GM12878 (cell line): ENCODE results near the gene PROKR1. TPM values are rescaled to one million over a fixed set of nuclear protein-coding genes. Genes with fewer than 3 reads are reported as not detected.

Source experiments
- ATAC-seq: fragments of 200-7000 bp; cut with Tn5 transposase; 3 replicates; pipeline ENCODE4 v1.9.1; 2020; ENCODE audit warnings: mild to moderate bottlenecking, moderate library complexity
- BruUV-seq: library from RNA; stranded (reverse); fragments of 400-500 nt; replicated peaks from 2 replicates; lab custom pipeline; 2021; lab: Mats Ljungman, UMichigan
- CTCF ChIA-PET: fragments of 300-600 bp; sonication (Branson Sonifier 250); formaldehyde crosslinking; extraction: SDS; loops from one replicate; lab custom pipeline; 2021; ENCODE audit warnings: inconsistent platforms; lab: Yijun Ruan, JAX
- POLR2A ChIA-PET: fragments of 350-600 bp; formaldehyde crosslinking; extraction: SDS; loops from one replicate; lab custom pipeline; 2021; ENCODE audit warnings: inconsistent platforms; lab: Charles Lee
- RAD21 ChIA-PET: fragments of 300-600 bp; sonication (Branson Sonifier 250); formaldehyde crosslinking; loops from one replicate; lab custom pipeline; 2023; ENCODE audit warnings: antibody characterized with exemption; ENCODE audit not compliant: unreplicated experiment; lab: Charles Lee
- SMC1A ChIA-PET: fragments of 300-600 bp; sonication (Branson Sonifier 250); formaldehyde crosslinking; loops from one replicate; lab custom pipeline; 2023; ENCODE audit not compliant: unreplicated experiment, uncharacterized antibody; lab: Charles Lee
- DNase-seq: peaks from one replicate; pipeline ENCODE4 v3.0.0-alpha.2; 2011; ENCODE audit warnings: low read depth, low spot score
- FAIRE-seq: peaks from 3 replicates; lab custom pipeline; 2011; peaks lifted over from hg19 to GRCh38; lab: Jason Lieb, UNC
- H2AFZ ChIP-seq: 2 replicates; pipeline ENCODE4 v1.6.0; 2011; ENCODE audit warnings: low read depth, low read length, control low read depth; ENCODE audit not compliant: control insufficient read depth
- H3K27ac ChIP-seq: 2 replicates; pipeline ENCODE4 v1.5.1; 2011; ENCODE audit warnings: control low read depth; ENCODE audit not compliant: control insufficient read depth, insufficient read depth
- H3K27me3 ChIP-seq, 2 experiments: replicated peaks in 1 of 2; 2 replicates each; pipeline versions ENCODE4 v1.6.0 to v1.6.1; 2011; ENCODE audit warnings: low read length in 1 of 2; ENCODE audit not compliant: control insufficient read depth in 2 of 2, insufficient read depth in 2 of 2
- H3K36me3 ChIP-seq, 2 experiments: 2 replicates each; pipeline ENCODE4 v1.5.1; 2011; ENCODE audit warnings: low read length in 1 of 2; ENCODE audit not compliant: control insufficient read depth in 2 of 2, insufficient read depth in 2 of 2
- H3K4me1 ChIP-seq: 2 replicates; pipeline ENCODE4 v1.6.1; 2011; ENCODE audit warnings: mild to moderate bottlenecking, low read length, moderate library complexity, mixed read lengths; ENCODE audit not compliant: control insufficient read depth, insufficient read depth
- H3K4me2 ChIP-seq: 2 replicates; pipeline ENCODE4 v1.6.0; 2011; ENCODE audit warnings: control low read depth; ENCODE audit not compliant: control insufficient read depth, insufficient read depth
- H3K4me3 ChIP-seq: fragments of 200-600 bp; sonication (generic); 2 replicates; pipeline ENCODE4 v1.5.1; 2016
- H3K79me2 ChIP-seq: 2 replicates; pipeline ENCODE4 v1.6.0; 2011; ENCODE audit warnings: low read length; ENCODE audit not compliant: control insufficient read depth, insufficient read depth
- H3K9ac ChIP-seq: 2 replicates; pipeline ENCODE4 v1.8.0; 2011; ENCODE audit warnings: low read length, control low read depth, mixed read lengths; ENCODE audit not compliant: control insufficient read depth, insufficient read depth
- H3K9me3 ChIP-seq: replicated peaks from 3 replicates; pipeline ENCODE4 v1.5.1; 2011; ENCODE audit warnings: mild to moderate bottlenecking, low read length; ENCODE audit not compliant: control insufficient read depth, insufficient read depth
- H4K20me1 ChIP-seq: 2 replicates; pipeline ENCODE4 v1.6.0; 2011; ENCODE audit not compliant: control insufficient read depth, insufficient read depth
- BCL3 ChIP-seq: IDR thresholded peaks from 2 replicates; pipeline ENCODE4 v1.6.1; 2011; ENCODE audit warnings: borderline replicate concordance, low read depth, mild to moderate bottlenecking, moderate library complexity, low read length; ENCODE audit not compliant: insufficient read depth, poor library complexity, severe bottlenecking
- BMI1 ChIP-seq: fragments of 450-650 bp; IDR thresholded peaks from 2 replicates; pipeline ENCODE4 v1.6.1; 2016; ENCODE audit warnings: mild to moderate bottlenecking, moderate library complexity, borderline replicate concordance
- BRCA1 ChIP-seq: IDR thresholded peaks from 2 replicates; pipeline ENCODE4 v1.6.1; 2011; ENCODE audit warnings: low read depth, low read length, improper control_type of control experiment
- E2F4 ChIP-seq: IDR thresholded peaks from 2 replicates; pipeline ENCODE4 v1.6.1; 2012; ENCODE audit warnings: low read depth, low read length, improper control_type of control experiment
- EED ChIP-seq: sonication (generic); IDR thresholded peaks from 2 replicates; pipeline ENCODE4 v1.6.1; 2016; ENCODE audit warnings: antibody characterized with exemption, low read depth
- ETV6 ChIP-seq, 2 experiments: fragments of 450-650 bp in 1 of 2; IDR thresholded peaks in 1 of 2; conservative IDR thresholded peaks in 1 of 2; 2 replicates each; pipeline ENCODE4 v1.6.1; 2014; ENCODE audit warnings: antibody characterized with exemption in 1 of 2, borderline replicate concordance in 1 of 2, low read depth in 1 of 2, mild to moderate bottlenecking in 1 of 2, moderate library complexity in 1 of 2
- EZH2 ChIP-seq: IDR thresholded peaks from 2 replicates; pipeline ENCODE4 v1.6.1; 2012; ENCODE audit warnings: low read depth, mild to moderate bottlenecking, control low read depth, inconsistent platforms, low read length, borderline replicate concordance; ENCODE audit not compliant: control insufficient read depth
- HDAC2 ChIP-seq: fragments of 200-600 bp; sonication (generic); IDR thresholded peaks from 2 replicates; pipeline ENCODE4 v1.6.1; 2017
- IKZF2 ChIP-seq, 2 experiments: fragments of 450-650 bp; IDR thresholded peaks; 2 replicates each; pipeline ENCODE4 v1.6.1; 2017; ENCODE audit warnings: mild to moderate bottlenecking in 2 of 2, moderate library complexity in 2 of 2
- MTA3 ChIP-seq: IDR thresholded peaks from 2 replicates; pipeline ENCODE4 v1.6.1; 2012; ENCODE audit warnings: low read length, inconsistent platforms, borderline replicate concordance
- RBBP5 ChIP-seq: fragments of 200-600 bp; sonication (generic); conservative IDR thresholded peaks from 2 replicates; pipeline ENCODE4 v1.6.1; 2016
- SPI1 ChIP-seq: IDR thresholded peaks from 2 replicates; pipeline ENCODE4 v1.6.1; 2011; ENCODE audit warnings: low read depth, mild to moderate bottlenecking, low read length, moderate library complexity, borderline replicate concordance; ENCODE audit not compliant: insufficient read depth
- TAF1 ChIP-seq: IDR thresholded peaks from 2 replicates; pipeline ENCODE4 v1.6.1; 2011; ENCODE audit warnings: mild to moderate bottlenecking, low read depth, low read length, borderline replicate concordance
- YBX1 ChIP-seq: fragments of 450-650 bp; IDR thresholded peaks from 2 replicates; pipeline ENCODE4 v1.6.1; 2016; ENCODE audit warnings: antibody characterized with exemption
- ZSCAN29 ChIP-seq: fragments of 450-650 bp; IDR thresholded peaks from 2 replicates; pipeline ENCODE4 v1.6.1; 2017; ENCODE audit warnings: mild to moderate bottlenecking, moderate library complexity
- WGBS: methylation state at CpG from one replicate; pipeline ENCODE4 v1.1.6; 2016; ENCODE audit warnings: low lambda C conversion rate; ENCODE audit not compliant: insufficient replicate concordance, insufficient coverage; ENCODE audit errors: missing lambda C conversion rate; 5-methylcytosine and 5-hydroxymethylcytosine counted together
- in situ Hi-C: fragments of 300-500 bp; cut with MboI; formaldehyde crosslinking; loops from 9 replicates; pipeline ENCODE4 v1.14.3; 2018; ENCODE audit warnings: mixed read lengths
- intact Hi-C: fragments of 100-400 bp; cut with micrococcal nuclease; formaldehyde crosslinking; loops from one replicate; pipeline ENCODE4 v1.14.2; 2022; ENCODE audit not compliant: unreplicated experiment
- polyA plus RNA-seq, 11 experiments: library from polyadenylated mRNA; depleted of rRNA in 4 of 11; unstranded in 6 of 11; stranded (reverse) in 5 of 11; fragments of >200 nt; fragmentation: Nextera tagmentation in 4 of 11; fragmentation: Illumina TruSeq in 1 of 11; extraction: Ambion mirVana in 4 of 11; extraction: Trizol in 1 of 11; gene quantifications; 1 replicate in 1 of 11; 2 replicates in 10 of 11; pipeline versions ENCODE4 v1.2.1 to v1.2.3, GENCODE V29; 2011 to 2016; ENCODE audit warnings: inconsistent platforms in 2 of 11, missing spikeins in 2 of 11, low read depth in 1 of 11
- total RNA-seq, 4 experiments: library from RNA; depleted of rRNA in 3 of 4; stranded (reverse); fragments of >200 nt in 3 of 4; fragmentation: Illumina TruSeq in 1 of 4; extraction: Trizol in 1 of 4; gene quantifications; 2 replicates each; pipeline versions ENCODE4 v1.2.1 to v1.2.3, GENCODE V29; 2013 to 2021
- TF ChIP-seq, protein P1 (sequence below): fragments of 450-650 bp; IDR thresholded peaks from 2 replicates; pipeline ENCODE4 v1.6.1; 2017; ENCODE audit warnings: antibody characterized with exemption, mild to moderate bottlenecking, moderate library complexity

PROKR1 gene
- total and polyA plus RNA-seq, 10 of the 15 experiments (the other 5 are each of a cell fraction or from before 2014, with no cell fraction given) = 0.01 to 0.02 TPM; not detected in 8

DNA sequence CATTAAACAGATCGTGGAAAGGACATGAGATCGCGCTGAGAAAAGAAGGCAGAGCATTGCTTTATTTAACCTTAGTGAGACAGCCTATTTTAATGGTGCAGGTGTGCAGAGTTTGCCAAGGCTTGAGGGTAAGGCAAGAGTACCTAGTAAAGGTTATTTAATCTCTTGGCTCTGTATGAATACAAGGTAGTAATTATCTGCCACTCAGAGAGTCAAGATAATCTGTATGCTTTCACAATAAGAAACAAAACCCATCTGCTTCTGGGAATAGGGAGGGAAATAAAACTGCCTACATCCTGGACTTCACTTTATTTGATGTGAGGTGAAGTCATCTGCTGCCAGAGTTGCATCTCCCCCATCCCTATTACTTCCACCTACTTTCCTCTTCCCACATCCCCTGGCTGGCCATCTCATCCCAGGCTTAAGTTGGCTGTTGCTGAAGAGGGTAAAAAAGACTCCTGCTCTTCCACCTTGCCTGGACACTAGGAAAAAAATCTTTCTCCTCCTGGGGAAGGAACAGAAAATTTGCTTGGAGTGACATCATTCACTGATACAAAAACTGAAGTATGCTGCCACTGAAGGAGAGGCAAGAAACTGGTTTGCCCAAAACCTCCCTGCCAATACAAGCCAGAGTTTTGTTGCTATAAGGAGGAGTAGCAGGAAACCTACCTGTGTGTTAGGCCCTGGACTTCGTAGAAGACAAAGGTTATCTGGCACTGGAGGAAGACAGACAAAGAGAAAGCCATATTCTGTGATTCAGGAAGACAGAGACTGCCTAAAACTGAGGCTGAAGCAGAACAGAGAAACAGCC is 55.4 kb downstream of the PROKR1 start:
- ChIA-PET RAD21 (no interaction called here), CTCF (interaction anchor here (3.0 kb wide), 1 partner anchor 10 kb away, joined by 24 read pairs; no protein-coding TSS in a partner anchor), POLR2A (no interaction called here), SMC1A (interaction anchor here (1.3 kb wide), 1 partner anchor 11 kb away, joined by 3 read pairs; no protein-coding TSS in a partner anchor)
- Histone ChIP-seq H3K27me3 (no peaks in the 10 kb centered on the region), H4K20me1 (no peaks in the 10 kb centered on the region), H3K4me3 (no peak overlapping the region), H3K9ac (no peak overlapping the region), H3K36me3 (no peaks in the 10 kb centered on the region), H3K79me2 (no peaks in the 10 kb centered on the region), H2AFZ (no peak overlapping the region), H3K9me3 (peaks cover 8% of the 10 kb centered on the region; the same call in 2 of the 3 replicates), H3K4me1 (no peaks in the 10 kb centered on the region), H3K4me2 (no peak overlapping the region), H3K27ac (no peak overlapping the region)
- no peak for TF ChIP-seq BCL3
- no peak for TF ChIP-seq TAF1
- no peak for TF ChIP-seq ETV6 (conservative IDR thresholded peaks at IDR 0.05 in 1 of 2, IDR thresholded peaks at IDR 0.05 in 1 of 2; ENCODE audit: borderline replicate concordance in 1 of 2, low read depth in 1 of 2)
- TF ChIP-seq YBX1 = no peak
- TF ChIP-seq SPI1 = no peak
- no peak for TF ChIP-seq RBBP5
- no peak for TF ChIP-seq BRCA1
- no peak for TF ChIP-seq EED
- TF ChIP-seq, protein P1, sequence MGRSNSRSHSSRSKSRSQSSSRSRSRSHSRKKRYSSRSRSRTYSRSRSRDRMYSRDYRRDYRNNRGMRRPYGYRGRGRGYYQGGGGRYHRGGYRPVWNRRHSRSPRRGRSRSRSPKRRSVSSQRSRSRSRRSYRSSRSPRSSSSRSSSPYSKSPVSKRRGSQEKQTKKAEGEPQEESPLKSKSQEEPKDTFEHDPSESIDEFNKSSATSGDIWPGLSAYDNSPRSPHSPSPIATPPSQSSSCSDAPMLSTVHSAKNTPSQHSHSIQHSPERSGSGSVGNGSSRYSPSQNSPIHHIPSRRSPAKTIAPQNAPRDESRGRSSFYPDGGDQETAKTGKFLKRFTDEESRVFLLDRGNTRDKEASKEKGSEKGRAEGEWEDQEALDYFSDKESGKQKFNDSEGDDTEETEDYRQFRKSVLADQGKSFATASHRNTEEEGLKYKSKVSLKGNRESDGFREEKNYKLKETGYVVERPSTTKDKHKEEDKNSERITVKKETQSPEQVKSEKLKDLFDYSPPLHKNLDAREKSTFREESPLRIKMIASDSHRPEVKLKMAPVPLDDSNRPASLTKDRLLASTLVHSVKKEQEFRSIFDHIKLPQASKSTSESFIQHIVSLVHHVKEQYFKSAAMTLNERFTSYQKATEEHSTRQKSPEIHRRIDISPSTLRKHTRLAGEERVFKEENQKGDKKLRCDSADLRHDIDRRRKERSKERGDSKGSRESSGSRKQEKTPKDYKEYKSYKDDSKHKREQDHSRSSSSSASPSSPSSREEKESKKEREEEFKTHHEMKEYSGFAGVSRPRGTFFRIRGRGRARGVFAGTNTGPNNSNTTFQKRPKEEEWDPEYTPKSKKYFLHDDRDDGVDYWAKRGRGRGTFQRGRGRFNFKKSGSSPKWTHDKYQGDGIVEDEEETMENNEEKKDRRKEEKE = no peak
- TF ChIP-seq ZSCAN29 = no peak
- no peak for TF ChIP-seq EZH2
- TF ChIP-seq HDAC2 = no peak
- no peak for TF ChIP-seq IKZF2 (IDR thresholded peaks at IDR 0.05)
- no peak for TF ChIP-seq MTA3
- no peak for TF ChIP-seq BMI1
- TF ChIP-seq E2F4 = no peak
- WGBS = 49% methylated on average over 4 of the region's 4 CpGs
- DNase-seq = no peak
- ATAC-seq = no peak
- no peak for FAIRE-seq
- intact Hi-C loops = no loop called here
- BruUV-seq = no TSS peak
- in situ Hi-C loops = no loop called here
